Measurements from ENCODE around the gene CT47B1. TPM values are rescaled to one million over a fixed set of nuclear protein-coding genes. Genes with fewer than 3 reads are reported as not detected.
"Not testable (repeated sequence)": the region's sequence is repeated elsewhere in the genome, so short reads cannot be mapped to it uniquely, and the experiment has no call there.

The CT47B1 gene
- not detected for total RNA-seq

DNA sequence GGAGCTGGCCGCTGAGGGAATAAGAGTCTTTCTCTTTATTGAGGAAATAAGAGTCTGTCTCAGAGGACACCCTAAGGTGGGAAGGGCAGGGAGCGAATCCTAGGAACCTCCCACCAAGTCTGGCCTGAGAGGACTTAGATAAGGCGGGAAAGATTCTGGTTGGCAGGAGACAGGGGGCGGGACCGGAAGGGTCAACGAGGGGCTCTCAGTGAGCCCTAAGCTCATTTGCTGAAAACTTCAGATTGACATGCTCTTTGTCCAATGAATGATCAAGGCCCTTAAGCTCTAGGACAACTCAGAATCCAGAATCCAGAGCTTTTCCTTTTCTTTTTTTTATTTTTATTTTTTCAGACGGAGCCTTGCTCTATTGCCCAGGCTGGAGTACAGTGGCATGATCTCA, at the start of gene CT47B1:
Gene CT47B1, minus strand, starts transcription at position 101 of the 400 bp plus-strand sequence. CDS start 196 bp downstream, outside the sequence.
- intact Hi-C loops (cut with DNase I); H3K9me3 ChIP-seq: not testable (repeated sequence)
- WGBS, result no CpG with 5 or more reads among the region's 7 CpGs

GRCh38 chrX:120874678-120875557, 748 bp downstream of the CT47B1 start:
- no peaks in the 10 kb centered on the region for H3K4me1 ChIP-seq
- no peak overlapping the region for H3K4me3 ChIP-seq
- 96% methylated on average over 51 of the region's 61 CpGs for WGBS
- DNase-seq (ENCODE audit: extremely low spot score), result no peak
- no peaks in the 10 kb centered on the region for H3K27me3 ChIP-seq
- intact Hi-C loops (cut with DNase I), result no loop called here
- H3K9me3 ChIP-seq, result no peaks in the 10 kb centered on the region
- no peaks in the 10 kb centered on the region for H3K36me3 ChIP-seq
- H3K27ac ChIP-seq (replicated peaks in 1 of 4), result no peak overlapping the region
- TF ChIP-seq, protein P1, sequence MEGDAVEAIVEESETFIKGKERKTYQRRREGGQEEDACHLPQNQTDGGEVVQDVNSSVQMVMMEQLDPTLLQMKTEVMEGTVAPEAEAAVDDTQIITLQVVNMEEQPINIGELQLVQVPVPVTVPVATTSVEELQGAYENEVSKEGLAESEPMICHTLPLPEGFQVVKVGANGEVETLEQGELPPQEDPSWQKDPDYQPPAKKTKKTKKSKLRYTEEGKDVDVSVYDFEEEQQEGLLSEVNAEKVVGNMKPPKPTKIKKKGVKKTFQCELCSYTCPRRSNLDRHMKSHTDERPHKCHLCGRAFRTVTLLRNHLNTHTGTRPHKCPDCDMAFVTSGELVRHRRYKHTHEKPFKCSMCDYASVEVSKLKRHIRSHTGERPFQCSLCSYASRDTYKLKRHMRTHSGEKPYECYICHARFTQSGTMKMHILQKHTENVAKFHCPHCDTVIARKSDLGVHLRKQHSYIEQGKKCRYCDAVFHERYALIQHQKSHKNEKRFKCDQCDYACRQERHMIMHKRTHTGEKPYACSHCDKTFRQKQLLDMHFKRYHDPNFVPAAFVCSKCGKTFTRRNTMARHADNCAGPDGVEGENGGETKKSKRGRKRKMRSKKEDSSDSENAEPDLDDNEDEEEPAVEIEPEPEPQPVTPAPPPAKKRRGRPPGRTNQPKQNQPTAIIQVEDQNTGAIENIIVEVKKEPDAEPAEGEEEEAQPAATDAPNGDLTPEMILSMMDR (IDR thresholded peaks at IDR 0.05), result no peak
- TF ChIP-seq POLR2A (IDR thresholded peaks at IDR 0.05; ENCODE audit: low read depth), result no peak
- TF ChIP-seq EP300 (IDR thresholded peaks at IDR 0.05), result no peak
- no peak for TF ChIP-seq POLR2AphosphoS5 (IDR thresholded peaks at IDR 0.05)

More for the DNA sequence above, at the start of gene CT47B1:
- not testable (repeated sequence) for H3K4me3 ChIP-seq; H3K4me1 ChIP-seq; H3K27me3 ChIP-seq; H3K36me3 ChIP-seq; DNase-seq (ENCODE audit: extremely low spot score); H3K27ac ChIP-seq (replicated peaks in 1 of 4)

DNA sequence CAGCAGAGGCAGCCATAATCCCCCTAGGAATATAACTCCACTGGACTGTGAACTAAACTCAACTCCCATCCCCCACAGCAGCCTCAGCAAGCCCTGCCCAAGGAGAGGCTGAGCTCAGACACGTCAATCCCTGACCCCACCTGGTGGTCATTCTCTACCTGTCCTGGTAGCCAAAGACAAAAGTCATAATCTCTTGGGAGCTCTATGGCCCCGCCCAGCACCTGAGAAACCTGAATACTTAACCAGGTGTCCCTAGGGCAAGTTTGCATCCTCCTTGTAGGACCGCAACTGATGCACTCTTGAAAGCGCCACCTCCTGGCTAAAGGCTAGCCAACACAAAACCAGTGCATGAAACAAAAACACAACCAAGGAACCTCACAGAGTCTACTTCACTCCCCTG, 18.4 kb downstream of the CT47B1 start:
- H3K4me3 ChIP-seq, result no peak overlapping the region
- intact Hi-C loops (cut with DNase I), result no loop called here
- no peaks in the 10 kb centered on the region for H3K27me3 ChIP-seq
- H3K36me3 ChIP-seq, result no peaks in the 10 kb centered on the region
- 25% methylated on average over 2 of the region's 4 CpGs for WGBS
- H3K9me3 ChIP-seq, result no peaks in the 10 kb centered on the region
- no peaks in the 10 kb centered on the region for H3K4me1 ChIP-seq
- H3K27ac ChIP-seq (replicated peaks in 1 of 4), result no peak overlapping the region
- no peak for DNase-seq (ENCODE audit: extremely low spot score)
- TF ChIP-seq POLR2AphosphoS5 (IDR thresholded peaks at IDR 0.05) (no peak), POLR2A (IDR thresholded peaks at IDR 0.05; ENCODE audit: low read depth) (no peak), EP300 (IDR thresholded peaks at IDR 0.05) (no peak)
- TF ChIP-seq, protein P1 (IDR thresholded peaks at IDR 0.05), result no peak

DNA sequence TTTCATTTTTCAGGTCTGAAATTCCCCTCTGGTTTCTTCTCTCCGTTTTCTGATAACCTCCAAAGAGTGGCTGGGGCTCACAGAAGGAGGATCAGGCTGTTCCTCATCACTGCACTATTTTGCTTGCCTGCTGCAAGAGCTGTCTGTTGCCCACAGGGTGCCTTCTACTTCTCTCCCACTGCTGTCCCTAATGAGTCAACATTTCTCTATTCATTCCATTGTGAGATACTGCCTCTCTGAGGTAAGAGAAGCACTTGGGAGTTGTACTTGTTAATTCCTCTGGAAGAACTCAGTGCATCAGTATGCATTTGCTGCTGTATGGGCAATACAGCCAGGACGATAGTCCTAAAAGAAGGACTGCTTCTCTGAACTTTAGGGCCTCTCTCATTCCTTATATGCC, 34.8 kb downstream of the CT47B1 start:
- TF ChIP-seq EP300 (IDR thresholded peaks at IDR 0.05) (no peak), POLR2AphosphoS5 (IDR thresholded peaks at IDR 0.05) (no peak), POLR2A (IDR thresholded peaks at IDR 0.05; ENCODE audit: low read depth) (no peak)
- TF ChIP-seq, protein P1 (IDR thresholded peaks at IDR 0.05), result no peak
- Histone ChIP-seq H3K27ac (replicated peaks in 1 of 4) (no peak overlapping the region), H3K36me3 (no peaks in the 10 kb centered on the region), H3K4me1 (no peaks in the 10 kb centered on the region), H3K9me3 (peaks cover 0 to 13% (median 0%) of the 10 kb centered on the region in 4 donors), H3K4me3 (no peak overlapping the region), H3K27me3 (no peaks in the 10 kb centered on the region)
- intact Hi-C loops (cut with DNase I), result no loop called here
- DNase-seq (ENCODE audit: extremely low spot score), result no peak
- 49% methylated on average over 2 of the region's 2 CpGs for WGBS

DNA sequence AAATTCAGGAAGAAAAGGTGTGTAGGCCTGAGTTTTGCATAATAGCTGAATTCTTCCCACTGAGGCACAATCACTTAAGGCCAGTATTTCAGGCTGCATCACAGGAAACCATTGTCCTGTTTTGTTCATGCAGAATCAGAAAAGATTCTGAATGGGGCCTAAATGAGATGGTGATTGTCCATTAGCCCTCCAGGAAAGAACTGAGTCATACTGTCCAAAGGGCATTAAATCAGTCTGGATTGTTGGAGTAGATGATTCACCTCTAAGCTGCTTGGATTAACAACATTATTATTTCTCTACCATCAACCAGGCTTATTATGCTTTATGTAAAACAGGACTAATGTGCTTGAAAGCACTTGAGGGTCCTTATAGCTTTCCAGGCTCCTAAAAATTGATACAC, 36.2 kb downstream of the CT47B1 start:
- DNase-seq (ENCODE audit: extremely low spot score), result no peak
- TF ChIP-seq EP300 (IDR thresholded peaks at IDR 0.05), result no peak
- TF ChIP-seq POLR2A (IDR thresholded peaks at IDR 0.05; ENCODE audit: low read depth), result no peak
- TF ChIP-seq, protein P1 (IDR thresholded peaks at IDR 0.05), result no peak
- TF ChIP-seq POLR2AphosphoS5 (IDR thresholded peaks at IDR 0.05), result no peak
- no peaks in the 10 kb centered on the region for H3K27me3 ChIP-seq
- no peaks in the 10 kb centered on the region for H3K36me3 ChIP-seq
- no peak overlapping the region for H3K4me3 ChIP-seq
- no peak overlapping the region for H3K27ac ChIP-seq (replicated peaks in 1 of 4)
- H3K9me3 ChIP-seq, result peaks cover 0 to under 1% (median 0%) of the 10 kb centered on the region in 4 donors
- intact Hi-C loops (cut with DNase I), result no loop called here
- no peaks in the 10 kb centered on the region for H3K4me1 ChIP-seq

- H3K27me3 ChIP-seq; H3K36me3 ChIP-seq; H3K9me3 ChIP-seq; H3K27ac ChIP-seq (replicated peaks in 1 of 4); H3K4me1 ChIP-seq; H3K4me3 ChIP-seq; DNase-seq (ENCODE audit: extremely low spot score); intact Hi-C loops (cut with DNase I): not testable (repeated sequence)
- WGBS, result 88% methylated on average over 1 of the region's 1 CpG
Observed at GRCh38 chrX:120827213-120827612, 48.5 kb downstream of the CT47B1 start.
